CD8-positive, alpha-beta memory T cell (primary cell): ENCODE data around the gene TMEM255B. TPM values are rescaled to one million over a fixed set of nuclear protein-coding genes. Genes with fewer than 3 reads are reported as not detected.
"Not testable (repeated sequence)": the region's sequence is repeated elsewhere in the genome, so short reads cannot be mapped to it uniquely, and the experiment has no call there.

ENCODE experiments used
- CTCF ChIA-PET: fragments of 350-600 bp; sonication (Branson Sonifier 250); formaldehyde crosslinking; loops from one replicate; lab custom pipeline; 2021; ENCODE audit warnings: antibody characterized with exemption; lab: Charles Lee
- POLR2A ChIA-PET: fragments of 350-600 bp; sonication (Branson Sonifier 250); formaldehyde crosslinking; loops from one replicate; lab custom pipeline; 2021; ENCODE audit warnings: antibody characterized with exemption; lab: Charles Lee
- DNase-seq, 5 donors: peaks; one replicate each; pipeline versions ENCODE4 v3.0.0 to v3.0.0-alpha.2; 2020 to 2022; ENCODE audit warnings: mixed read lengths in 1 of 5
- H3K27ac ChIP-seq: one replicate; pipeline ENCODE4 v1.7.0; 2013; ENCODE audit warnings: low read depth, mild to moderate bottlenecking, low read length, moderate library complexity
- H3K27me3 ChIP-seq: 2 replicates; pipeline ENCODE4 v1.7.0; 2013; ENCODE audit warnings: low read length, mild to moderate bottlenecking; ENCODE audit not compliant: insufficient read depth, poor library complexity, severe bottlenecking
- H3K36me3 ChIP-seq: 2 replicates; pipeline ENCODE4 v1.7.0; 2013; ENCODE audit warnings: mild to moderate bottlenecking, low read length, moderate library complexity; ENCODE audit not compliant: insufficient read depth
- H3K4me1 ChIP-seq: 2 replicates; pipeline ENCODE4 v1.7.0; 2013; ENCODE audit warnings: mild to moderate bottlenecking, low read length, moderate library complexity; ENCODE audit not compliant: insufficient read depth
- H3K4me3 ChIP-seq: 2 replicates; pipeline ENCODE4 v1.7.0; 2013; ENCODE audit warnings: mild to moderate bottlenecking, low read length
- H3K9me3 ChIP-seq: 2 replicates; pipeline ENCODE4 v1.7.0; 2013; ENCODE audit warnings: mild to moderate bottlenecking, low read length
- H3K27ac Mint-ChIP-seq, 8 donors: one replicate each; pipeline ENCODE4 v1.8.0; 2020 to 2021; ENCODE audit warnings: mixed read lengths in 8 of 8, mild to moderate bottlenecking in 6 of 8, inconsistent platforms in 3 of 8, moderate library complexity in 3 of 8
- H3K27me3 Mint-ChIP-seq, 2 donors: one replicate each; pipeline ENCODE4 v1.8.0; 2020 to 2021; ENCODE audit warnings: mixed read lengths in 2 of 2, mild to moderate bottlenecking in 1 of 2, moderate library complexity in 1 of 2
- H3K36me3 Mint-ChIP-seq, 3 donors: one replicate each; pipeline ENCODE4 v1.8.0; 2020 to 2021; ENCODE audit warnings: mixed read lengths in 3 of 3, inconsistent platforms in 1 of 3, mild to moderate bottlenecking in 1 of 3
- H3K4me1 Mint-ChIP-seq, 3 donors: one replicate each; pipeline ENCODE4 v1.8.0; 2020 to 2021; ENCODE audit warnings: mixed read lengths in 3 of 3, inconsistent platforms in 1 of 3, mild to moderate bottlenecking in 1 of 3
- H3K4me3 Mint-ChIP-seq, 7 donors: one replicate each; pipeline ENCODE4 v1.8.0; 2020 to 2021; ENCODE audit warnings: mixed read lengths in 7 of 7, mild to moderate bottlenecking in 6 of 7, moderate library complexity in 4 of 7, inconsistent platforms in 2 of 7
- H3K9me3 Mint-ChIP-seq, 5 donors: one replicate each; pipeline ENCODE4 v1.8.0; 2020 to 2022; ENCODE audit warnings: mixed read lengths in 5 of 5, mild to moderate bottlenecking in 3 of 5, moderate library complexity in 2 of 5, inconsistent platforms in 1 of 5
- polyA plus RNA-seq: library from polyadenylated mRNA; unstranded; fragments of 300-500 nt; fragmentation: Illumina TruSeq; gene quantifications from one replicate; pipeline ENCODE4 v1.2.3, GENCODE V29; 2021
- total RNA-seq, 2 experiments: library from RNA; stranded (reverse); gene quantifications; one replicate each; pipeline ENCODE4 v1.2.3, GENCODE V29; 2021

Gene TMEM255B
- total and polyA plus RNA-seq, 3 experiments from 2014 or later = 0.57 to 0.69 TPM; not detected in 1

DNA sequence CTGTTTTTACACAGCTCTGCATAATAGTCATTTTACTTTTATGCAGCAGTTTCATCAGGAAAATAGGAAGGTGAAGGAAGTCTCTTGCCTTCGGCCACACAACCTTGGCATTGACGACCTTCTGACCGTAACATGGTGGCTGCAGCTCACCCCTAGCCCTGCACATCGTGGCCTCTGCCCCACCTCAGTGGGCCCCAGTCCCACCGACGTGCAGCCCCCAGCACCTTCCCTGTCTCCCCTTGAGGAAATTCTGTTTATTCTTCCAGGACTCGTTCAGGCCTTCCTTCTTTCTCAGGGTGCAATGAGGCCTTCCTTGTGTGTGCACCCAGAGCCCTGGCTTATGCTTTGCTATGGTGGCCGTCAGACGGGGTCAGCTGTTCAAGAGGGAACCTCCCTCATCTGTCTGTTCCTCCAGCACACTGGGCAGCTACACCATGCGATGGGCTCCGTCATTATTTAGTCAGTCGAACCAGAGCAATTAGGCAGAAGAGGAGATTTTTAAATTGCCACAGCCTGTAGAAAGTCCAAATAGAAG, 33.3 kb downstream of the TMEM255B start:
- POLR2A ChIA-PET = no interaction called here
- no peak overlapping the region for H3K27ac ChIP-seq

DNA sequence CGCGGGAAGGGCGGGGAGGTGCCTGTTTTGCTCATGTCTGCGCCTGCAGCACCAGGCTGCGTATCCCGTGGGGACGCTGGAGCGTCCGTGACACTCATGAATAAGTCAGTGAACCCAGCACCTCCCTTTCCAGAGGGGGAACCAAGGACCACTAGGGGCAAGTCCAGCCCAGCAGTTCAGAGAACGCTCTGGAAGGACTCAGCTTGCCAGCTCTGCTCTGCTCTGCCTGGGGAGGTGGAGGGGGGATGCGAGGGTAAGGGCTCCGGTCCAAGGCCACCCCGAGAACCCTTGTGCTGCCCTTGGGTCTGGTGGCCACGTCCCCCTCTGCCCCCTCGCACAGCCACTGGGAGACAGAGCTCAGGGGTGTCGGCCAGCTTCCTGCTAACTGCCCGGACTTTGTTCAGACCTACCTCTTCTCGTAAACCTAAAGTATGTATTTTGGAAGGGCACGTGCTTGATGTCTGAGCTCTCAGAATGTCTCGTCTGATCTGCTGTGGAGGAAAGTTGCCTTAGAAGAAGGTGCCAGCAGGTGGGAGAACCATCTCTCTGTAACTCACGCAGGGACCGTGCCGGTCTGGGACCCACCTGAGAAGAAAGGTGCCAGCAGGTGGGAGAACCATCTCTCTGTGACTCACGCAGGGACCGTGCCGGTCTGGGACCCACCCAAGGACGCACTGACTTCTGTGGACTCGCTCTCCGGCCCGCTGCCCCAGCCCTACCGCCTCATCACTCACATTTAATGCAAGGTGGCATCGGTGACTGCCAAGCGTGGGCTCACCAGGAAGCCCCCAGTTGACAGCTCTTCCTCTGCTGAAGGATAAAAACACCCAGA, 34.1 kb downstream of the TMEM255B start:
- H3K27me3 Mint-ChIP-seq = peaks cover 9 to 15% of the 10 kb centered on the region in 2 donors
- H3K4me3 ChIP-seq = no peak overlapping the region
- H3K27me3 ChIP-seq = no peaks in the 10 kb centered on the region
- peak overlapping the region in 1 of 8 donors; percentile 67 for H3K27ac Mint-ChIP-seq
- H3K36me3 ChIP-seq = no peaks in the 10 kb centered on the region
- CTCF ChIA-PET = no interaction called here
- H3K4me1 ChIP-seq = no peaks in the 10 kb centered on the region
- no peaks in the 10 kb centered on the region for H3K4me1 Mint-ChIP-seq
- POLR2A ChIA-PET = no interaction called here
- no peak overlapping the region for H3K27ac ChIP-seq
- H3K9me3 ChIP-seq = no peaks in the 10 kb centered on the region
- H3K9me3 Mint-ChIP-seq = no peaks in the 10 kb centered on the region
- no peak overlapping the region for H3K4me3 Mint-ChIP-seq
- no peaks in the 10 kb centered on the region for H3K36me3 Mint-ChIP-seq
- DNase-seq = no peak

More for the DNA sequence above, 33.3 kb downstream of the TMEM255B start:
- Histone ChIP-seq H3K4me3 (no peak overlapping the region), H3K27me3 (no peaks in the 10 kb centered on the region), H3K4me1 (no peaks in the 10 kb centered on the region), H3K36me3 (no peaks in the 10 kb centered on the region), H3K9me3 (no peaks in the 10 kb centered on the region)
- CTCF ChIA-PET = no interaction called here
- Mint-ChIP-seq H3K9me3 (no peaks in the 10 kb centered on the region), H3K36me3 (no peaks in the 10 kb centered on the region), H3K4me3 (no peak overlapping the region), H3K4me1 (no peaks in the 10 kb centered on the region), H3K27me3 (peaks cover 9 to 15% of the 10 kb centered on the region in 2 donors), H3K27ac (no peak overlapping the region)
- DNase-seq = no peak

DNA sequence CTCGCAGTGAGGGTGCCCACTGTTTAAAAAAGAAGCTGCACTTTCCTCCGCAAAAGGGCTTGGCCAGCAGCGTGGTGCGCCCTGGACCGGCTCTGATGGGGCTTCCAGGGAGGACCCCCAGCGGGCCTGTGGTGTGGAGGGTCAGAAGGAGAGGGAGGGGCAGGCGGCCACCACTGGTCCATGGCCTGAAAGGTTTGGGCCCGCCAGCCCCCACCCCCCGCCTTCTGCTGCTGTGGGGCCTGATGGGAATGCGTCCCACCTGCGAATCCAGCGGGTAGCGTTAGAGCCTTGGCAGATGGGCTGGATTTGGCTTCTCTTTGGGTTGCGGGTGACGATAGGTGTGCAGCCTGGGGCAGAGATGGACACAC, 34.7 kb downstream of the TMEM255B start:
- peaks cover 5 to 15% of the 10 kb centered on the region in 2 donors for H3K27me3 Mint-ChIP-seq
- CTCF ChIA-PET = no interaction called here
- no peak for DNase-seq
- Histone ChIP-seq H3K27me3 (no peaks in the 10 kb centered on the region), H3K4me1 (no peaks in the 10 kb centered on the region), H3K9me3 (no peaks in the 10 kb centered on the region), H3K36me3 (no peaks in the 10 kb centered on the region), H3K4me3 (no peak overlapping the region), H3K27ac (no peak overlapping the region)
- no peaks in the 10 kb centered on the region for H3K36me3 Mint-ChIP-seq
- POLR2A ChIA-PET = no interaction called here
- H3K4me1 Mint-ChIP-seq = no peaks in the 10 kb centered on the region
- peak overlapping the region in 1 of 8 donors; percentile 87 for H3K27ac Mint-ChIP-seq
- no peak overlapping the region for H3K4me3 Mint-ChIP-seq
- no peaks in the 10 kb centered on the region for H3K9me3 Mint-ChIP-seq

DNA sequence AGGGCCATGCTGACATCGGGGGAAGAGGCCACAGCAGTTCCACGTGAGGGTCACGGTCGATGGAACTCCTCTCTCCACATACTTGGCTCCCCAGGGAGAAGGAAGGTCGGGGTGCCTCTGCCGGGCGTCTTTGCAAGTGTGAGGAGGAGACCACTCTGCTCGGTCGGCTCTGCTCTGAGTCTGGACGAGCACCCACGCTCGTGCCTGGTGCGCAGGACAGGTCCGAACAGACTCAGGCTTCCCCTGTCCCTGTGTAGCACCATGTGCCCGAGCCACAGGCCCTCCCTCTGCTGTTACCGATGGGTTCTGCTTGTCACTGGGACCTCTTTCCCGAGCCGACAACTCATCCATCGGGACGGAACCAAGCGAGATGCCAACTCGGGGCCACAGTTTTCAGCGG, 35.1 kb downstream of the TMEM255B start:
- no peak overlapping the region for H3K27ac ChIP-seq
- Mint-ChIP-seq H3K36me3 (no peaks in the 10 kb centered on the region), H3K4me1 (no peaks in the 10 kb centered on the region), H3K4me3 (no peak overlapping the region), H3K27me3 (peaks cover 5 to 12% of the 10 kb centered on the region in 2 donors), H3K27ac (peak overlapping the region in 1 of 8 donors; percentile 87), H3K9me3 (no peaks in the 10 kb centered on the region)
- ChIA-PET CTCF (no interaction called here), POLR2A (no interaction called here)
- DNase-seq = peak in 1 of 5 donors; percentile 33
- no peaks in the 10 kb centered on the region for H3K9me3 ChIP-seq
- no peaks in the 10 kb centered on the region for H3K36me3 ChIP-seq
- no peaks in the 10 kb centered on the region for H3K4me1 ChIP-seq
- no peaks in the 10 kb centered on the region for H3K27me3 ChIP-seq
- H3K4me3 ChIP-seq = no peak overlapping the region

DNA sequence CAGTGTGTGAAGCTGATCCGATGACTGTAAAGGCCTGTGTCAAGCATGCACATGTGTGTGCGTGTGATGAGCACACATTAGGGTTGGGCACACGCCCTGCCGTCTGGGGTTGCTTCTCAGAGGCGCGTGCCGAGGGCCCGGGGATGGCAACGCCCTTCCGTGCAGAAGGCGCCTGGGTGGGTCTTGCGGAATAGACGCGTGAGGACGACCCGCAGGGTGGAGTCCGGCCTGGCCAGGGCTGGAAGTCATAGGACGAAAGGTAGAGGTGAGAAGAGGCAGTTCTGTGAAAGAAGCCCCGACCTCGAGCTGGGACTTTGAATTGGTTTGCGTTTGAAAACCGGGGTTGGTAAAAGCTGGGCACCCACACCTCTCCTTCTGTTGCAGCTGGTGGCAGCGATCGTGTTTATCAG, 35.7 kb downstream of the TMEM255B start:
- no peak overlapping the region for H3K4me3 Mint-ChIP-seq
- Histone ChIP-seq H3K27ac (no peak overlapping the region), H3K27me3 (no peaks in the 10 kb centered on the region), H3K36me3 (no peaks in the 10 kb centered on the region), H3K9me3 (no peaks in the 10 kb centered on the region), H3K4me3 (no peak overlapping the region), H3K4me1 (no peaks in the 10 kb centered on the region)
- peak in 1 of 5 donors; percentile 27 for DNase-seq
- no peak overlapping the region for H3K27ac Mint-ChIP-seq
- POLR2A ChIA-PET = no interaction called here
- no peaks in the 10 kb centered on the region for H3K4me1 Mint-ChIP-seq
- CTCF ChIA-PET = no interaction called here
- peaks cover 2 to 7% of the 10 kb centered on the region in 2 donors for H3K27me3 Mint-ChIP-seq
- H3K9me3 Mint-ChIP-seq = no peaks in the 10 kb centered on the region
- H3K36me3 Mint-ChIP-seq = no peaks in the 10 kb centered on the region

DNA sequence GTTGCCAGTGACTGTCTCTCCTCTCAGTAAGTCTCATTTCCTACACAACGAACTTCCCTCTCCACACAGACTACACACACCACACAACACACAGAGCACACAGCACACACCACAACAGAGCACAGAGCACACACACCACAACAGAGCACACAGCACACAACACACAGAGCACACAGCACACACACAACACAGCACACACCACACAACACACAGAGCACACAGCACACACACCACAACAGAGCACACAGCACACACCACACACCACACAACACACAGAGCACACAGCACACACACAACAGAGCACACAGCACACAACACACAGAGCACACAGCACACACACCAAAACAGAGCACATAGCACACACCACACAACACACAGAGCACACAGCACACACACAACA, 36.3 kb downstream of the TMEM255B start:
- H3K4me1 ChIP-seq, H3K9me3 ChIP-seq, POLR2A ChIA-PET, H3K27ac Mint-ChIP-seq, H3K4me3 ChIP-seq, H3K36me3 ChIP-seq, CTCF ChIA-PET, DNase-seq, H3K36me3 Mint-ChIP-seq, H3K4me3 Mint-ChIP-seq, H3K4me1 Mint-ChIP-seq, H3K27me3 ChIP-seq, H3K27ac ChIP-seq, H3K27me3 Mint-ChIP-seq, H3K9me3 Mint-ChIP-seq: not testable (repeated sequence)

DNA sequence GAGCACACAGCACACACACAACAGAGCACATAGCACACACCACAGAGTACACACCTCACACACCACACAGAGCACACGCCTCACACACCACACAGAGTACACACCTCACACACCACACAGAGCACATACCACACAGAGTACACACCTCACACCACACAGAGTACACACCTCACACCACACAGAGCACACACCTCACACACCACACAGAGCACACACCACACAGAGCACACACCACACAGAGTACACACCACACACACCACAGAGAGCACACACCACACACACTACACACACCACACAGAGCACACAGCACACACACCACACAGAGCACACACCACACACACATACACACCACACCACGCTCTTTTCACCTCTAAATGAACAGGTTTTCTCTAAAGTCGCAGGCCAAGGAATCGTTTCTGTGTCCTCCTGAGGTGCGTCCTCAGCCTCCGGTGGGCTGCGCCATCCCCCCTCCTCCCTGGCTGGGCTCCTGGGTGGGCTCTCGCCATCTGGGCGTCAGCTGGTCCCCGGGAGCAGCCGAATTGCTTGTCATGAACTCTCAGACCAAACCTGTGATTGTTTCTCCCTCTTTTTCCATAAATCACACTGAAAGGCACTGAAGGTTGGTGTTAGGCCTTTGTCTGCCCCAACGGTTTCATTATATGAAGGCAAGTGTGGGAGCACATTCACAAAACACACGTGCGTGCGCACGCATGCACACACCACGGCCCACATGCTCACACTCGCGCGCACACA, 37.4 kb downstream of the TMEM255B start:
- H3K4me3 Mint-ChIP-seq = no peak overlapping the region
- no peaks in the 10 kb centered on the region for H3K36me3 Mint-ChIP-seq
- H3K27ac Mint-ChIP-seq = no peak overlapping the region
- H3K4me1 Mint-ChIP-seq = no peaks in the 10 kb centered on the region
- no peaks in the 10 kb centered on the region for H3K9me3 Mint-ChIP-seq
- H3K27me3 Mint-ChIP-seq = peaks cover 0 to 1% of the 10 kb centered on the region in 2 donors
- Histone ChIP-seq H3K4me1 (no peaks in the 10 kb centered on the region), H3K9me3 (no peaks in the 10 kb centered on the region), H3K27me3 (no peaks in the 10 kb centered on the region), H3K4me3 (no peak overlapping the region), H3K27ac (no peak overlapping the region), H3K36me3 (no peaks in the 10 kb centered on the region)
- CTCF ChIA-PET = no interaction called here
- POLR2A ChIA-PET = no interaction called here
- DNase-seq = peak in 1 of 5 donors; percentile 33

DNA sequence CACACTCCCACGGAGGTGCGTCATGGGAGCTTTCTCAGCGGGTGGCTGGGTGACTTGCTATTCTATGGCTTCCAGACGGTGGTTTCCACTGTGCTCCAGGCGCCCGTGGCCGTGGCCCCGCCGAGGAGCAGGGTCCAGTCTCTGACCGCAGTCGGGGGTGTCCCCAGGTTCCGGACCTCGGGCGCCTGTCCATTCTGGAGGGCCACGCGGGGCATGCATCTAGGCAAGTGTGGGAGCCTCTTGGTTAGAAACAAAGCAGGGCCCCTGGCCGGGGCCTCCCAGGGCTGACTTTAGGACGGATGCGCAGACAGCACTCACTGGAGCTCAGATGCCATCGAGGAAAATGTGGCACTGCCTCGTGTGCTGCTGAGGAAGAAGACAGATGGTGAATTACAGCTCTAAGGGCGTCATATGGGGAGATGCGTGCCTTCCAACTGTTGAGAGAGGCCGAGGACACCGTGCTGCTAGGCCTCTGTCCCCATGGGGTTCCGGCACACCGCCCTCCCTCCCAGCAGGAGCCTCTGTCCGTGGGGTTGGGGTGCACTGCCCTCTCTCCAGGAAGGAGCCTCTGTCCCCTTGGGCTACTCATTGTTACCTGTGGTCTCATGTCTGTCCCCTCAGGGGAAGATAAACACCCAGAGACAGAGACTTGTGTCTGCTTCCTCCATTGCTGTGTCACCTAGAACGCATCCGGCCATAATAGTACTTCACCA, 38.1 kb downstream of the TMEM255B start:
- no peaks in the 10 kb centered on the region for H3K4me1 ChIP-seq
- no peaks in the 10 kb centered on the region for H3K9me3 ChIP-seq
- no peak overlapping the region for H3K4me3 Mint-ChIP-seq
- POLR2A ChIA-PET = no interaction called here
- H3K4me1 Mint-ChIP-seq = no peaks in the 10 kb centered on the region
- DNase-seq = no peak
- no peaks in the 10 kb centered on the region for H3K36me3 ChIP-seq
- H3K9me3 Mint-ChIP-seq = no peaks in the 10 kb centered on the region
- no peak overlapping the region for H3K4me3 ChIP-seq
- CTCF ChIA-PET = no interaction called here
- H3K36me3 Mint-ChIP-seq = no peaks in the 10 kb centered on the region
- H3K27me3 Mint-ChIP-seq = peaks cover 0 to 1% of the 10 kb centered on the region in 2 donors
- no peak overlapping the region for H3K27ac ChIP-seq
- no peaks in the 10 kb centered on the region for H3K27me3 ChIP-seq
- no peak overlapping the region for H3K27ac Mint-ChIP-seq
